KG1 (cell line): ENCODE results near the gene LOXL1.
"Not testable (repeated sequence)": the region's sequence is repeated elsewhere in the genome, so short reads cannot be mapped to it uniquely, and the experiment has no call there.

Experiments
- DNase-seq: peaks from one replicate; lab custom pipeline; 2025; lab: John Stamatoyannopoulos, UW

LOXL1 gene

DNA sequence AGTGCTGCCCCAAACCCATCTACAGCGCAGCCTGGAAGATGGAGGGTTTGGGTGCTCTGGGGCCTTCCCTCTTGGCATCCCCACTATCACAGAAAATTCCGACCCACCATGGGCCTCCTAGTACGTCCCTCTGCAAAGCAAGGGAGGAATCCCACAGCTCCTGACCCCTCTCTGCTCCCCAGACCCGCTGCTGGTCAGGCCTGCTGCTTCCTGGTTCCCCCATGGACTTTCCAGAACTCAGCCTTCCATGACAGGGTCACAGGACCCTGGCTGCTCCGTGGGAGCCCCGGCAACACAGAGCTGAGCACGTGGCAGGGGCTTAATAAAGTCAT lies 3.1 kb upstream of the LOXL1 start:
- DNase-seq: no peak

DNA sequence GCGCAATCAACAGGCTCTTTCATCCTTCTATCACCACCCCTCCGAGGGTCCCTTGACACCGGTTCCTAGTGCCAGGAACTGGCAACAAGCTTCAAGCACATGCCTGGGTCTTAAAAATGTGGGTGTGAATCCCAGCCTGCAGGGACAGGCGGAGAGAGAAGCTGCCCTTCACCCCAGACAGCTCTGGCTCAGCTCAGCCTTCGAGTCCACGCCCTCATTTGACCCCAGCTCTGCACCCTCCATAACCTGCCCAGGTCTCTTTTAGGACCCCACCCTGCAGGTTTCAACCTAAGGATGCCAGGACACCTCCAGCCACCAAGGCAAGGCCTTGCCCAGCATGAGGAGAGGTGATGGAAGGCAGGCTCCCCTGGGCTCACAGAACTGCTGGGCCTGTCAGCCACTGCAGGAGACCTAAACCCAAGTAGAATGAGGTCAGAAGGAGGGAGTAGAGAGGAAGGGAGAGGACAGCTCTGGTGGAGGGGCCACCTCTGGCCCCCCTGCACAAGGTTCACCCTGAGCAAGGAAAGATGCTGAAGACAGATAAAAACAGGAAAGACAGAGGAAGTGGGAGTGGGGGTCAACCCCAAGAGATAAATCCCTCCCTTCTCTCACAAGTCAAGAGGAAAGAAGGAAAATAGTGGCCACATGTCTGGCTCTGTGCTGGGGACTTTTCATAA lies 2.6 kb upstream of the LOXL1 start:
- DNase-seq: no peak

DNA sequence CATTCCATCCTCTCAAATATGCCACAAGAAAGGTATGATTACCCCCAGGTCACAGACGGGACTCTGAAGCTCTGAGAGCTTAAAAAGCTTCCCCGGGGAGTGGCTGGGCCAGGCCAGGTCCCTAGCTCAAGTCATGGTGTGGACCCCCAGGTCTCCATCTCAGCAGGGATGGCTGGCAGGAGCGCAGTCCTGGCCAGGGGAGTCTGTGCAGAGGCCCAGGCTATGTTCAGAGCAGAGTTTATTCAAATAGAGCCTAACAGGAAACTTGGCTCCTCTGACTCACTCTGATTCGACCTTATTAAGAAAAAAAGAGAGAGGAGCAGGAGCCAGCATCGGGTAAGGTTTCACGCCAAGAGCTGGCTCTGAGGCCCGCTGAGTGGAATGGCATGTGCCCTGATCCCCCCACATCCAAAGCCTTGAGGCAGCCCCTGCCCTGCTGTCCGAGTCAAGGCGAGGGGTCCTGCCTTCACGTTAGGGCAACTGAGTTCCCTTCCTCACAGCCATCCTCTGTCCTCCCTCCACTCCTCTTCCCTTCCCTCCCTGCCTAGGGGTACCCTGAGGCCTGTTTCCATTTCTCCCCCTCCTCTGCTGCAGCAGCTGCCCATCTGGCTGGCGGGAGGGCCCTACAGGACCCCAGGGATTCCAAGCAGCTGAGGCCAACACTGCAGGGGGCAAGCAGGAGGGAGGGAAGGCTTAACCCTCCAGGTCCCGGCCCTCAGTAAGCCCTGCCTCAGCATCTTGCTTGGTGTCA lies 1.9 kb upstream of the LOXL1 start:
- no peak for DNase-seq

DNA sequence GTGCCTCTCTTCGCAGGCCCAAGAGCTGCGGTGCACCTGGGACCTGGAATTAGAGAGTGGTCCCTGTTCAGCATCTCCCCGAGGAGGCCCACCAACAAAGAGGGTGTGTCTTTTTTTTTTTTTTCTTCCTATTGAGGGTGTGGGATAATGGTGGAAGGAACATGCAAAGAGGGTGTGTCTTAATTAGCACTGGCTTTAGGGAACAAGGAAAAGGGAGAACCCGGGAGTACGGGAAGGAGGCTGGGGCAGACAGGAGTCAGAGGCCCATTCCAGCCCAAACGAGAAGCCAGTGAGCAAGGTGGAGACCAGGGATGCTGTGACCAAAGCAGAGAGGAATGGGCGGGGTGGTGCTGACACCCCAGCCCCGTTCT lies 429 bp upstream of the LOXL1 start:
- no peak for DNase-seq

DNA sequence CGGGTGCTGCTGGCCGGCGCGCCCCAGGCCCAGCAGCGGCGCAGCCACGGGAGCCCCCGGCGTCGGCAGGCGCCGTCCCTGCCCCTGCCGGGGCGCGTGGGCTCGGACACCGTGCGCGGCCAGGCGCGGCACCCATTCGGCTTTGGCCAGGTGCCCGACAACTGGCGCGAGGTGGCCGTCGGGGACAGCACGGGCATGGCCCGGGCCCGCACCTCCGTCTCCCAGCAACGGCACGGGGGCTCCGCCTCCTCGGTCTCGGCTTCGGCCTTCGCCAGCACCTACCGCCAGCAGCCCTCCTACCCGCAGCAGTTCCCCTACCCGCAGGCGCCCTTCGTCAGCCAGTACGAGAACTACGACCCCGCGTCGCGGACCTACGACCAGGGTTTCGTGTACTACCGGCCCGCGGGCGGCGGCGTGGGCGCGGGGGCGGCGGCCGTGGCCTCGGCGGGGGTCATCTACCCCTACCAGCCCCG lies 777 bp downstream of the LOXL1 start:
- DNase-seq: peak; percentile 20

DNA sequence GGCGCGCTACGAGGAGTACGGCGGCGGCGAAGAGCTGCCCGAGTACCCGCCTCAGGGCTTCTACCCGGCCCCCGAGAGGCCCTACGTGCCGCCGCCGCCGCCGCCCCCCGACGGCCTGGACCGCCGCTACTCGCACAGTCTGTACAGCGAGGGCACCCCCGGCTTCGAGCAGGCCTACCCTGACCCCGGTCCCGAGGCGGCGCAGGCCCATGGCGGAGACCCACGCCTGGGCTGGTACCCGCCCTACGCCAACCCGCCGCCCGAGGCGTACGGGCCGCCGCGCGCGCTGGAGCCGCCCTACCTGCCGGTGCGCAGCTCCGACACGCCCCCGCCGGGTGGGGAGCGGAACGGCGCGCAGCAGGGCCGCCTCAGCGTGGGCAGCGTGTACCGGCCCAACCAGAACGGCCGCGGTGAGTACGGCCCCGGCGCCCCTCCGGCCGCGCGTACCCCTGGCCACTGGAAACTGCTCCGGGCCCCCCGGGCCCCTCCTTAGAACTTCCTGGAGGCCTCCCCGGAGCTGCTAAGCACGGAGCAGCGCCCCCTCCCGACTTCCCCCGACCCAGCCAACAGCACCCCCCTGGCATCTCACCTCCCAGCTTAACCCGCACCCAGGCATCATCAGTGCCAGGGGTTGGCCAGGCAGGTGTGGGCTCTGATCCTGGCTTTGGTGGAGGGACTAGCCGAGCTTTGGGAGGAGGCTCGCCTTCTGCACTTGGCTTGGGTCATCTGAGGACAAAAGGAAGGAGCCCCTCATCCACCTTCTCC lies 1.4 kb downstream of the LOXL1 start:
- peak; percentile 68 for DNase-seq

DNA sequence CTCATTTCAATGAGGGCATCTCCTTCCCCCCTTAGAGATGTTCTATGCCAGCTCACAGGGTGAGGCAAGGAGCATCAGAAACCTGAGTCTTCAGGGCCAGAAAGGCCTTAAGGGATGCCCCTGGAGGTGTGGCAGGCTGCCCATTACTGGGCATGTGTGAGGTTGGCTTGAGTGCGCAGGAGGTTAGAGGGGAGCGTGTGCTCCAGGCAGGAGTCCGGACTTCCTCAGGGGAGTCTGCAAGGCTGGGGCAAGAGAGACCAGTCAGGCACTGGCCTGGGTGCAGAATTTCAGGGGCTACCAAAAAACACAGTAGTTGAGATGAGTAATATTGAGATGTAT lies 1.9 kb downstream of the LOXL1 start:
- no peak for DNase-seq

DNA sequence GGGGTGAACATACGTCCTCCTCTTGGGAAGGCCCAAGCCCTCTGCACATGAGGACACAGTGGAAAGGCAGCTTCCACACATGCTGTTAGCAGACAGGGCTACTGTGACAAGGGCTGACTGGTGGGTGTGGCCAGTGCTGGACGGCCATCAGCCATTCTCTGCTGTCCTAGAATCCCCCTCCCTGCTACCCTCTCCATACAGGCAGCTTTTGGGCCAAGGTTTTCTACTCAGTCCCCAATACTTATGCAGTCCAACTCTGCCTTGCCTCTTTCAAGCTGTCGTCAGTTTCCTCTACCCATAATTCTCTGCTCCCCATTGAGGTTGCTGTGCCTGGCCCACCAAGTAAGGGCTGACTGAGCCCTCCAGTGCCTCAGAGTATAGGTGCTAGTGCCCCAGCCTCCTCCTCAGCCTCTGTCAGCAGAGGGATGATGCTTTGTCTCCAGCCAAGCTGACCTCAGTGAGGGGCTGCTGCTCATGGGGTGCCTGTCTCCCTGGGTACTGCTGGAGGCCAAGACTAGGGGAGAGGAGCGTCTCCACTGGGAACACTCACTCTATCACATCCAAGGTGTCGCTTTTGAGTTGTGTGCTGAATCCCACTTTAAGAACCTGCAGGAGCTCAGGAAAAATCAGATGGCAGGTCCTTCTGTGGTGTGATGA lies 2.8 kb downstream of the LOXL1 start:
- DNase-seq: no peak

DNA sequence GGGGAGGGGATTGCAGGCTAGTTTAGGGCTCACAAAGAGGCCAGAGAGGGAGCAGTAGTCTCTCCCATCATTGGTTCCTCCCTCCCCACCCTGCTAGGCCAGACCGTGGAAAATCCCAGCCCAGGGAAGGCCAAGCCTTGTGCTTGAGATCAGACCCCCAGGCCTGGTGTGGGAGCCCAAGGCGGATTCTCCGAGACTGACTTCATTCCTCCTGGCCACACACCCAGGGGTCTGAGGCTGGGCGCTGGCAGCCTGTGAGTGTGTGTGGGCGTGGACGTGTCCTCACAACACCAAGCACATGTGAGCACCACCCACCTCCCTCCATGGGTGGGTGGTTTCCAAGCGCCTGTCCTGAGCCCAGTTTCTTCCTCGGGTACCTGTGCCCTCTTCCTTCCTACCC lies 4.1 kb downstream of the LOXL1 start:
- DNase-seq: no peak

DNA sequence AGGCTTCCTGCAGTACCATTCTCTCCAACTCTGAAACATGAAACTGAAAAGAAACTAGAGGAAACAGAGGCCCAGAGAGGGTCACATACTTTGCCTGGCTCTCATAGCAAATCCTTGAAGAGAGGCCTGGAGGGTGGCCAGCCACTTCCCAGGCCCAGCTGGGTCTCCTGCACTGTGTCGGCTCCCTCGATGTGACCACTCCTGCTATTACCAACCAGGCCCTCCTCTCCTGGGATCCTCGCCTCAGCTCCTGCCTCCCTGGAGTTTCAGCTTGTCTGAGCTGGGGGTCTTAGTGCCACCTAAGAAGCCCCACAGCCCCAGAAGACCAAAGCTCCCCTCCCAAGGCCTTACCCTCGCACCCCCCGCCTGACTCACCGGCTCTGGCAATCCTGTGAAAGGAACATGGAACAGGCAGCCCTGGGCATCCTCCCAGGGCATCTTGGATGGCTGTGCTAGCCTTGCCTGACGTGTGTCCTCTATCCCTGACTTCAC lies 4.6 kb downstream of the LOXL1 start:
- no peak for DNase-seq

DNA sequence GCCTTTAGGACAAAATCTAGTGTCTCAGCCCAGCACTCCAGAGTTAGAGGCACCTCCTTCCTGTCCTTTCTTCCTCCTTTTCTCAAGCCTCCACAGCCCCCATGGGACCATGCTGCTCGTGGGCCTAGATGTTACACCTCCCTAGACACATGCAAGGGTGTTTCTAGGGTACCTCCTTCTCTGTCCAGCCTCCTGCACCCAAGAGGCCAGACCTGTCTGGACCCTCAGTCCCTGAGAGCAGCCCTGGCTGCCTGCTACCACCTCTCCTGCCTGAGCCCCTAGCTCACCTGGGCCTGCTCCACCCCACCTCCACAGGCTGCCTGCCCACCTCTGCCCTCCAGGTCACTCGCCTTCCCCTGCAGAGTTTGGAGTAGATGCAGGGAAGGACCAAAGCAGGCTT lies 5.2 kb downstream of the LOXL1 start:
- no peak for DNase-seq

DNA sequence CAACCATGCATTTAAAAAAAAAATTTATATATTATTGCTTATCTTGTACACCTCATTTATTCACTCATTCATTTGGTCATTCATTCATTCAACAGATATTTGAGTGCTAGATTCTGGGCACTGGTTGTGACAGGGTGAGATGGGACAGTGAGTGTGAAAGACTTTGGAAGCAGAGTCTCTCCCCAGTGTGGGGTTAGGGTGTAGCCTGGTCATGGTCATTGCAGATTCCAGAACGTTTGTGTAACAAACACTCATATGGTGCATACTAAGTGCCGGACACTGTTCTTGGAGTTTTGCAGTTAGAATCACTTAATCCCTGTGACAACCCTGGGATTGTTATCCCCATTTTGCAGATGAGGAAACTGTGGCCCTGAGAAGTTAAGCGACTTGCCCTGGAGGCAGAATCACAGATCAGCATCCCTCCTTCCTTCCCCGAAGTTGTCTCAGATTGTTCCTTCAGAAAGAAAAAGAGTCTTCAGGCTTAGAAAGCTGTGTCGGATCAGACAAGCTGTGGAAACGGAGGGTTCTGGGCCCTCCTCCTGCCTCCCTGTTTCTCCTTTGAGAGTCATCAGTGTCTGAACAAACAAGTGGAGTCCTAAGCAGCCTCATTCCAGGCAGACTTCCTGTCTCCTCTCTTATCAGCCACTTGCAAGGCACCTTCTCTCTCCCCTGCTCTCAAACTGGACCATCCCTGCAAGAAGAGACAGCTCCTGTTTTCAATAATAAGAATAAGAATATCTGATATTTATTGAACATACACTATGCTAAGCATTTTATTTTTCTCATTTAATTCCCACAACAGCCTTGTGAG lies 6.3 kb downstream of the LOXL1 start:
- DNase-seq: no peak

DNA sequence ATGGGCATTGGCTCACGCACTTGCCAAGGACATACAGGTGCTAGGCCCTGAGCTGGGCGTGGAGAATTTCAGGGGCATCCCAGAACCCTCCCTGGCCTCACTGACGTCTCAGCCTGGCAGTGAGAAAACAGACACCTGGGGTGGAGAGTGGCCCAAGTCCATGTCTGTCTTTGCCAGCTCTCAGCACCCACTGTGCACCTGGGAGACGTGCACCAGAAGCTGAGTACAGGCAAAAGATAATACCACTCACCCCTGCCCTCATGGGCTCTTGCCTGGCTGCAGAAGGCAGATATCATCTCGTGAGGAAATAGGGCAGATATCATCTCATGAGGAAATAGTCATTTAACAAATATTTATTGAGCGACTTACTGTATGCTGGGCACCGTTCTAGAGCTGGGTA lies 8.0 kb downstream of the LOXL1 start:
- no peak for DNase-seq

DNA sequence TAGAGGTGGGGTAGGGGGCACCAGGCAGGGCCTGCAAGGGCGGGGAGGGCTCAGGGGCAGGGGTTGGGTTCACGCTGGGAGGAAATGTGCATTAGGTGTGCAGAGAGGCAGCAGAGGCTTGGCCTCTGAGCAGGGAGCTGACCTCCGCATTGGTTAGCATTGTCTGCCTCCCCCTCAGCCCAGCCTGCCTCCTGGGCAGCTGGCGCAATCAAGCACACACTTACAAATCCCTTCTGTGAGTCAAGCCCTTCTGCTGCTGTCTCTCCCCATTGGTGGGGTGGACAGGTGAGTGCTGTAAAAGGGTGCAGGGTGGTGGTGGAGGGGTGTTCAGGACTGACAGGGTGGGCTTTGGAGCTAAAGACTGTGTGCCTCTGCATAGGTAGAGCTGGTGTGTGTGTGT lies 9.3 kb downstream of the LOXL1 start:
- no peak for DNase-seq

DNA sequence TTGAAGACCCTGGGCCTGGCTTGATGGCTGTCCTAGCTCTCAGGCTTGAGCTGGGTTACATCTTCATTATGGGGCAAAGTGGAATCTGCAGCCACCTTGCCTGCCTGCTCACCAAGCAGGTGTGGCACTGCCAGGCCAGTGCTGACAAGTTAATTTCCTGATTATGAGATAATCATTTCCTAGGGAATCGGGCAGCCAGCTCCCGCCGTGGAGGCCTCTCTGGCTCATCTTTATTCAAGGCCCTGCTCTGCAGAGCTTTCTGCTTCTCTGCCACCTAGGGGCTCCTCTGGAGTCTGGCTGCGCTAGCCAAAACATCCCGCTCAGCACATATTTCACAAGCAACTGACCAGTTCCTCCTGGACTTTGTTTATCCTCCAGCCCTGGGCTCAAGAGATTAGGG lies 9.9 kb downstream of the LOXL1 start:
- DNase-seq: no peak

DNA sequence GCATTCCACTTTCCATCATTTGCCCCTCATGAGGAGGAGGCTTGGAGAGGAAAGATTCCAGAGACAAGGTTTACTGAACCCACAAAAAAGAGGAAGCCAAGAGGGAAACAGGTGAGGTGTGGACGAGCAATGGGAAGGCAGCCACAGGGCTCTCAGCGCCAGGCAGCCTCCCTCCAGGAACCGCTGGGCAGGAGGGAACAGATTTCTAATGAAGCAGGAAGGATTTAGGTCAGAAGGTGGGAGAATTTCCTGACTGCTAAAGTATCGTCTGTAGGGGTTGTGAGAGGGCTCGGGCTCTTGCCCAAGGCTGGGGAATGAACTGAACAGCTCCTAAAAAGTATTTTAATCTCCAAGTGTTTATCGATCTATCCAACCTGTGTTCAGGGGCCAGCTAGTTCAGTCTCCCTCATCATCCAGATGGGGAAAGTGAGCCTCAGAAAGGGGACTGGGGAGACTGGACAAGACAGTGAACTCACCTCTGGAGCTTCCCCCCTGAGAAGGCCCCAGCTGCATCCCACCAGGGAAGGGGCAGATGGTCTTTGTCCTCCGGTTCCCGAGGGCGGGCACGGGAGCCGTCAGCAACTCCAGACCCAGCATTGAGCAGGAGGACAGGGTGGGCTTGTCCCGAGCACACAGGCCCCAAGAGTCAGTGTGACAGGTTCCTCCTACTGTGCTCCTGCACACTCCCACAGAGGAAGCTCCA lies 10.5 kb downstream of the LOXL1 start:
- DNase-seq: no peak

DNA sequence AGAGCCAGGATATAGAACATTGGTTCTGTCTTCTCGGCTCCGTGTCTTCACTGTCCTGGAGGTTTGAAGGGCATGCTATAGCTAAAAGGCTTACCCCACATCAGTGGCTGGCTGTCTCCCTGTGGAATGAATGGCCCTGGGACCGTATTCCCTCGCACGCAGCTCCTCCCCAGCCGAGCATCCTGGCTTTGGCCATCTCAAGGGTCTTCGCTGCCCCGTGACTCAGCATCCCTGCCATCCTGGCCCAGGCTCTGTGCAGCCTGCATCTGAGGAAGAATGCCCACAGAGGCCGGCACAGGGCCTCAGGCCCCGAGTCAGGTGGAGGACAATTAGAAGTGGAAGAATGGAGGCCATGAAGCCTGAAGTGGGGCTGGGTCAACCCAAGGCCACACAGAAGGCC lies 11.0 kb downstream of the LOXL1 start:
- no peak for DNase-seq

DNA sequence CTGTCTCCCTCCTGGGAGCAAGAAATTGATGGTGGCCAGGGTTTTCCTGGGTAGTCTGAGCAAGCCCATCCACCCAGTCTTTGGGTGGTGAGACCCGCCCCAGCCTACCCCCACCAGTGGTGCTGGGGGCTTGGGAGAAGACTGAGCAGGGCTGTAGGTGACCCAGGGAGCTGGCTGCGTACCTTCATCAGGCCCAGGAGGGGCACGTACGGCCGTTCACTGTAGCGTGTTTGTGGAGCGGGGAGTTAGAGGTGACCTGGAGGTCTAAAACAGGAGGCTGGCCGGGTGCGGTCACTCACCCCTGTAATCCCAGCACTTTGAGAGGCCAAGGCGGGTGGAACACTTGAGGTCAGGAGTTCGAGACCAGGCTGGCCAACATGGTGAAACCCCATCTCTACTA lies 11.5 kb downstream of the LOXL1 start:
- no peak for DNase-seq

DNA sequence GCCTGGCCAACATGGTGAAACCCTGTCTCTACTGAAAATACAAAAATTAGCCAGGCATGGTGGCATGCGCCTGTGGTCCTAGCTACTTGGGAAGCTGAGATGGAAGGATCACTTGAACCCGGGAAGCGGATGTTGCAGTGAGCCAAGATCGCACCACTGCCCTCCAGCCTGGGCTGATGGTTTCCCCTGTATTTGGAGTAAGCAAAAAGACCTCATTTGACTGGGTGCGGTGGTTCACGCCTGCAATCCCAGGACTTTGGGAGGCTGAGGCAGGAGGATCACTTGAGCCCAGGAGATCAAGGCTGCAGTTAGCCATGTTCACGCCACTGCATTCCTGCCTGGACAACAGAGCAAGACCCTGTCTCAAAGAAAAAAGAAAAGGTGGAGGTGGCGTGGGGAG lies 12.3 kb downstream of the LOXL1 start:
- not testable (repeated sequence) for DNase-seq

DNA sequence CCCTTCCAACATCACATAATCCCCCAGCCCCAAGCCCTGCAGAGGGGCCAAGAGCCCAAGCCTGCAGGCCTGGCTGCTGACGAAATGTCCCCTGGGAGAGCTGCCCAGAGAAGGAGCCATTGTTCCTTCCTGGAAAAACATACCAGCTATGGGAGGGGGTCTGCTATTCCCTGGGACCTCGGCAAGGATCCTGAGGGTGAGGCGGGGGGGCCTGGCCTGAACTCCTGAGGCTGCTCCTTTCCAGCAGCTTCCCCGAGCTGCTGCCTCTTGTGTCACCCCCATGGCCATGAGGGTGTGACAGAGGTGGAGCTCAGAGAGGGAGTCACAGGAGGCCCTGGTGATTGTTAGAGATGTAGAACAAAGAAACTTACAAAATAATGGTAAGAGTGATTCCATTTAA lies 12.9 kb downstream of the LOXL1 start:
- no peak for DNase-seq
